ENCODE measurements around the gene TRIM25.

Gene TRIM25

GRCh38 chr17:56838687-56839086, 75.2 kb downstream of the TRIM25 start:
- Mint-ChIP-seq H3K4me3 (no peak overlapping the region), H3K27ac (no peak overlapping the region), H3K4me1 (ENCODE audit: low read depth) (peaks cover 30% of the 10 kb centered on the region), H3K36me3 (ENCODE audit: low read depth) (peaks cover 18% of the 10 kb centered on the region), H3K9me3 (no peaks in the 10 kb centered on the region), H3K27me3 (ENCODE audit: low read depth) (no peaks in the 10 kb centered on the region)

Data from T-helper 1 cell treated with Interleukin-12 subunit alpha and Interleukin-12 subunit beta and Interleukin-4 antibody, amounts not matched to agents 30 μg/mL and 1 μg/mL, for 36 hours (primary cell).